Activated CD8-positive, alpha-beta memory T cell treated with anti-CD3 and anti-CD28 coated beads for 48 hours (primary cell): ENCODE results near the gene AKAP13.

ENCODE experiments used
- DNase-seq, 3 experiments: peaks; one replicate each; pipeline ENCODE4 v3.0.0-alpha.2; 2020; ENCODE audit warnings: low read depth in 2 of 3, low spot score in 2 of 3

The AKAP13 gene

GRCh38 chr15:85404918-85405866, 24.8 kb downstream of the AKAP13 start:
- no peak for DNase-seq

GRCh38 chr15:85406916-85407315, 26.5 kb downstream of the AKAP13 start:
- no peak for DNase-seq

DNA sequence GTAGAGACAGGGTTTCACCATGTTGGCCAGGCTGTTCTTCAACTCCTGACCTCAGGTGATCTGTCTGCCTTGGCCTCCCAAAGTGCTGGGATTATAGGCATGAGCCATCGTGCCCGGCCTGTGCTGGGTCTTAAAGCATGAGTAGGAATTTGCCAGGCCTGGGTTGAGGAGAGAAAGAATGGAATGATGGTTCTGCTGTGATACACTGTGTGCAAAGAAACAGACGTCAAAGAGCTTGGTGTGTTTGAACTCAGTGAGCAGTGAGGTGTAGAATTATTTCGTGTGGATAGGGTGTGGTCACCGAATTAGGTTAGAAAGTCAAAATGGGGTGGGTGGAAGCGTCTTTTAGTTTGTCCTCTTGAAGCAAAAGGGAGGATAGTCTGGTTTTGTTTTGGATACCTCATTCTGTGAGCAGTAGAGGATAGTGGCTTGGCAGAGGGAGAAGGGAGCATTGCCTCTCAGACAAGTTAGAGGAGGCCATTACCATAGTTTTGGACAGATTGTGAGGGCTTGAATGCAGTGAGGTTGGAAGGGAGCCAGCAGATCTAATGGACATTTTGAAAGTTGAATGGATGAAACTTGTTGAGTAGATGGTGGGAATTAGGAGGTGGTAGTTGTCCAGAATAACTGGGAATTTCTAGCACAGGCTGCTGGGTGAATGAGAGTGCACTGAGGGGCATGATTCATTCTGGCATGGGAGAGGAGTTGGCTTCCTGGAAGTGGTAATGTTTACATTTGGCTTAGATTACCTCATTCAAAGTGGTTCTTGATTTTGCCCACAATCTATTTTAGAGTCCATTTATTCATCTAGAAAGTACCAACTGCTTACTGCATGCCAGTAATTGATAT, 27.2 kb downstream of the AKAP13 start:
- no peak for DNase-seq

DNA sequence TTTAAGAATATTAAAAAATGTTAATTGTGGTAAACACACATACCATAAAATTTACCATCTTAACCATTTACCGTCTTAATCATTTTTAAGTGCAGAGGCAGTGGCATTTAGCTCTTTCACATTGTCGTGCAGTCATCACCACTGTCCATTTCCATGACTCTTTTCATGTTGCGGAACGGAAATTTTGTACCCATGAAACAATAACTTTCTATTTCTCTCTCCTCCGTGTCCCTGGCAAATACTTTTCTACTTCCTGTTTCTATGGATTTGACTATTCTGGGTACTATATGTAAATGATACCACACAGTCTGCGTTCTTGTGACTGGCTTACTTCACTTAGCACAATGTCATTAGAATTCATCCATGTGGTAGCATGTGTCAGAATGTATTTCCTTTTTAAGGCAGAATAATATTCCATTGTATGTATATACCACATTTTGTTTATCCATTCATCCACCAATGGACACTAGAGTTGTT, 27.9 kb downstream of the AKAP13 start:
- DNase-seq = no peak

DNA sequence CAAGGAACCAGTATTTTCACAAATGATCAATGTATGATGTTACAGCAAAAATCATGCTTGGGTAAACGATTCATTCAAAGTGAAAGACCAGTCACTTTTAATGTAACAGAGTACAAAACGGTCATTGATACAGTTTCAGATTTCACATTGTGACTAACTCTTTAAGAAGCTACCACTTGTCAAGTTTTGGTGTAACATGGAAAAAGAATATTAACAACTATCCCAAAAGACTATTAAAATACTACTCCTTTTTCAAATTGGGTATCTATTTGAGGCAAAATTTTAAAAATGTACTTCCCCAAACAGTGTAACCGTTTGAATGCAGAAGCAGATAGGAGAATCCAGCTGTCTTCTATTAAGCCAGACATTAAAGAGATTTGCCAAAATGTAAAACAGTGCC, 31.7 kb downstream of the AKAP13 start:
- DNase-seq = no peak

DNA sequence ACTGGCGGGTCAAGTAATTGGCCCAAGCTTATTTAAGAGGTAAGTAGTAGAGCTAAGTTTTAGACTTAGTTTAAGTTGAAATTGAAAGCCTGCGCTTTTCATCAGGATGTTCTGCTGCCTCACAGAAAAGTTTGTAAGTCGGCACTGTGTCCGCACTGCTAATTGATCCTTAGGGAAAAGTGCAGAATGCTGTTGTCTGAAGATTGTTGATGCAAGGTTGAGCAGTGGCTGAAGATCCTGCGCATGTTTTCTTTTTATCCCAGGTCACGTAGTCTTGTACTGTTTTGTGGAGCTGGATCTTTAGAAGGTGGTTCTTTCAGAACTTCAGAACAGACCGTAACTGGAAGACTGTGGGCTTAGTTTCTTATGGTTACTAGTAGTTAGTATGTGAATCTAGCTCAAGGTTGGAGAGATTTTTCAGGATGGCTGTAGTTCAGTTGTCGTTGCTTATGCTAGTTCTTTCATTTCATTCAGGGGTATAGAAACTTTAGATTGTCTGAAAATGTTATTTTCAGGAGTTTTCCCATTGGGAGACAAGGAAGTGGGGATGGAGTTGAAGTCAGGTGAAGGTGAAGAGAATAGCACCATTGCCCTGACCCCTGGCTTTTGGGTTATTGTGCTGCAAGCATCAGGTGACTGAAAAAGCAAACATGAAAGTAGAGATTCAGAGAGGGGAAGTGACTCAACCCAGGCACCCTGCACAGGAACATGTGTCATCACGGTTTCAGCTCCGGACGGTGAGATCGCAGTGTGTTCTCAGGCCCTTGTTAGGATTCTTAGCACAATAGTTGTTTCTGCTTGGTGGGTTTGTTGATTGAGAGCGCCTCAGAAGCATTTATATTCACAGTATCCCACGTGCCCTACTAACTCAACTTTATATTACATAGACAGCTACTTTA, 32.8 kb downstream of the AKAP13 start:
- peak in 2 of 3 experiments; percentile 48 to 51 for DNase-seq

DNA sequence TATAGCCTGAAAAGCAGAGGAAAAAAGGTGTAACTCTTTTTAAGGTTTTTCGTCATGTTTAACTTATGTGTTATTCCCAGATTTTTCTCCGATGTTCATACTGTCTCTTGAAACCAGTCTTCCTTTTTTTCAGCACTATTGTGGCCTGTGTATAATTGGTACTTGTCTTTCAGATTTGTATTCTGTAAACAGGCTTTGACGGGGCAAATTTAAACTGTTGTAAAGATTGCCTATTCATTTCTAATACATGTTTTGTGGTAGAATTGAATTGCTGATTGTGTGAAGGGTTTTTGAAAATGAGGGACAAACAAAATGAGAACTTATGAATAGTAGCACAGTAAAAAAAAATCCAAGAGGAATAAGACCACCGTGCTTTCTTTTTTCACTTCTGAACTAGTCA, 33.6 kb downstream of the AKAP13 start:
- no peak for DNase-seq

- DNase-seq = no peak
These were observed 34.1 kb downstream of the AKAP13 start for GRCh38 chr15:85414495-85414894.

DNA sequence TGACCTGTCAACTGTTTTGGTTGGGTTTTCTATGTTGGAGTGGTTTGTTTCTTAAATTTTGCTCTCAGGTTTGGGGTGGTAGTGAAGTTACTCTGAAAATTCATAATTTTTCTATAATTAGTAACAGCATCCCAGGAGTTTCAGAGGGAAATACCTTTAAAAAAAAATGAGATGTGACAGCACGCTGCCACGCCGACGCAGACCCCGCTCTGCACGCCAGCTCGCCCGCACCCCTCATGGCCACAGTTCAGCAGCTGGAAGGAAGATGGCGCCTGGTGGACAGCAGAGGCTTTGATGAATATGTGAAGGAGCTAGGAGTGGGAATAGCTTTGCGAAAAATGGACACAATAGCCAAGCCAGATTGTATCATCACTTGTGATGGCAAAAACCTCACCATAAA, 34.6 kb downstream of the AKAP13 start:
- DNase-seq = no peak

DNA sequence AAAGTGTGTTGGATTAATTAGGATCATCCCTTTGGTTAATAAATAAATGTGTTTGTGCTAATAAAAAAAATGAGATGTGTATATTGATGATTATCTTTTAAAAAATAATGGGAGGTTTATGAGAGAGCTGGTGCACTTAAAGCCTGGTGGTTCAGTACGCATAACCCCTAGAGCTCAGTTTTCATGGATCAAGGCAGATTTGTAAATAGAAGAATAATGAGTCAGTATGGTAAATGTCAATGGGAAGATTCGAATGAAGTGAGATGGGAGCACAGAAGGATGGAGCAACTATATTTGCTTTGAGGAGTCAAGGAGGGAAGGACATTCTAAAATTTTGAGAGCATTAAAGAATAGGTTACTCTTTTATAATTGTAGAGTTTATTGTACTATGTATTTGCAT, 35.4 kb downstream of the AKAP13 start:
- DNase-seq = no peak

DNA sequence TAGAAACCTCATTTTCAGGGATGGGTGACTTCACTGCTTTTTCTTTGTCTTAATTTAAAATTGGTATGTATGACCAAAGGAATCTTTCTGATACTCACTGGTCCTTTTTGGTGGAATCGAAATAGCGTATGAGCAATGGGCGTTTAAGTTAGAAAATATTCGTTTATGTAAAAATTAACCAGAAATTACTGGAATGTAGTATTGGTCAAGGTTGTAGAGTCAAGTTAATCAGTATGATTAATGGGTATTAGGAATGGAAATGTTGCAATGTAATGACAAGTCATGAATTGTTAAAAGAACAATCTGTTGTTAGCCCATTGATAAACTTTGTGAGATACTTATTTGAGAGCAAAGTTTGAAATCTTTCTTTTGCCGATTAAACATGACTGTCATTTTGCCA, 36.9 kb downstream of the AKAP13 start:
- no peak for DNase-seq

GRCh38 chr15:85419161-85419560, 38.8 kb downstream of the AKAP13 start:
- no peak for DNase-seq

- DNase-seq = no peak
These were observed 40.9 kb downstream of the AKAP13 start for GRCh38 chr15:85421116-85421925.

DNA sequence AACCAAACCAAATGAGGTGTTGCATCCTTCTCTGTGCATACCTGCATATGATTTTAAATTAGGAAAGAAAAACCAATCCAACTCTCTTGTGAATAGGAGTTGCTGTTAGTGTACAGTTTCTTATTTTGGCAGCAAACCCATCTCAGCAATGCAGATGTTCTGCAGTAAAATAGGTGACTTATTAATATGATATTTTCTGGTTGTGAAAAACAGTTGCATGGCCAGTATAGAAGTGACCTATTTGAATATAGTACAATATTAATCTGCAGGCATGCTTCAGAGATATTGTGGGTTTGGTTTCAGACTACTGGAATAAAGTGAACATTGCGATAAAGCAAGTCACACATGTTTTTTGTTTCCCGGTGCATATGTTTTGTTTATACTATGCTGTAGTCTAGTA, 42.2 kb downstream of the AKAP13 start:
- DNase-seq = no peak

- DNase-seq = no peak
These were observed 42.9 kb downstream of the AKAP13 start for GRCh38 chr15:85423256-85423655.

GRCh38 chr15:85424154-85424553, 43.8 kb downstream of the AKAP13 start:
- no peak for DNase-seq

DNA sequence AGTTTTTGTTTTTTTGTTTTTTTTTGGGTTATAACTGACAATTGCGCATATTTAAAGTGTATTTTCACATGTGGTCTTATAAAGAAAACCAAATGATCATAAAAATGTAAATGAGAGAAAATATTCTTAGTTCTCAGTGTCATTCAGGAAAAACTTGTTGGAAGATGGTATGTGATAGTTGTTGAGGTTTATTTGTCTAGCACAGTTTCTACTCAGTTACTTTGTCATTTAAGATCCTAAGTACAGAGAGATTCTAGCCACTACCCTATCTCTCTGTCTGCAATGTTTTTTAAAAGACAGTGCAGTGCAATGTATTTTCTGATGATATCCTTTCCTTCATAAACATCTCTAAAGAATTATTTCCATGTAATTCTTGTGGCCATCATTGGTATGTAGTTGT, 46.1 kb downstream of the AKAP13 start:
- DNase-seq = no peak

GRCh38 chr15:85427286-85428028, 47.1 kb downstream of the AKAP13 start:
- no peak for DNase-seq

GRCh38 chr15:85429522-85429921, 49.1 kb downstream of the AKAP13 start:
- DNase-seq = no peak
